ENCODE results near the gene MACROH2A1. TPM values are rescaled to one million over a fixed set of nuclear protein-coding genes. Genes with fewer than 3 reads are reported as not detected.

The MACROH2A1 gene
- total RNA-seq, 1 donor from 2014 or later: 123 TPM

GRCh38 chr5:135337064-135337463, 62.0 kb downstream of the MACROH2A1 start:
- Mint-ChIP-seq H3K4me3 (ENCODE audit: unreplicated experiment) (no peak overlapping the region), H3K36me3 (ENCODE audit: unreplicated experiment) (peaks cover 43% of the 10 kb centered on the region), H3K27ac (ENCODE audit: unreplicated experiment) (no peak overlapping the region), H3K9me3 (ENCODE audit: unreplicated experiment) (no peaks in the 10 kb centered on the region), H3K4me1 (ENCODE audit: unreplicated experiment) (peaks cover 3% of the 10 kb centered on the region), H3K27me3 (ENCODE audit: unreplicated experiment) (no peaks in the 10 kb centered on the region)
- no peak for DNase-seq (ENCODE audit: extremely low spot score, unreplicated experiment)
- TF ChIP-seq CTCF (IDR thresholded peaks at IDR 0.05): no peak

DNA sequence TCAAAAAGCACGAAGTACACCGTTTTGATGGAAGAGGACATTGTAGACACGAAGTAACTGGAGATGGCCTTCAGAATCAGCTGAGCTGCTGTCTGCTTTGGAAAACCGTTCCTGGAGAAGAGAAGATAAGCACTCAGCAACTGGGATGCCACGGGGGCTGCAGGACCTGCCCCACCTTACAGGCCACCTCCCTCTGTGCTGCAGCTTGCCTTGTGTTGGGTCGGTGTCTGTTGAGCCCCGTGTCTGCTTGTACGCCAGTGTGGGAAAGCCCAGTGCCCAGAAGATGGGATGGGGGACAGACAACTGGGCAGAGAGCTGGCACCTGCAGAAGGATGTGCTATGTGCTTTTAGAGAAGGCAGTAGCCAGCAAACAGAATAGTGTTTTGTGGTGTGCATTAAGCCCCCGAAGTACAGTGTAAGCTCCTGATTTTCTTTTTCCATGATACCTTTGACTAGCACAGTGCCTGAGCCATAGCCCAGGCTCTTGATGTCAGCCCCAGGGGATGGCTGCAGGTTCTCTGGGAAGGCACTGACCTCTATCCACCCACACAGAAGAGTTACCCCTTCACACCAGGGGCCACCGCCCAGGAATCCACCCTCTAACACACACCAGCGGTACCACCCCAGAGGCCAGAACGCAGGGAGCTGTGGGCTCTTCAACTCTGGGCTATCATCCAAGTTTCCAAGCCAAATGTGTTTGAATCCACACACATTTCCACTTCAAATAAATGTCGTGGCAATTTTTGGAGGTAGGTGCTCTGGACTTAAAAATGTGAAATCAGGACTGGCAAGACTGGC, 63.8 kb downstream of the MACROH2A1 start:
- Mint-ChIP-seq H3K27ac (ENCODE audit: unreplicated experiment) (peak overlapping the region; percentile 18), H3K27me3 (ENCODE audit: unreplicated experiment) (no peaks in the 10 kb centered on the region), H3K4me1 (ENCODE audit: unreplicated experiment) (peaks cover 3% of the 10 kb centered on the region), H3K9me3 (ENCODE audit: unreplicated experiment) (no peaks in the 10 kb centered on the region), H3K36me3 (ENCODE audit: unreplicated experiment) (peaks cover 38% of the 10 kb centered on the region), H3K4me3 (ENCODE audit: unreplicated experiment) (no peak overlapping the region)
- no peak for TF ChIP-seq CTCF (IDR thresholded peaks at IDR 0.05)
- no peak for DNase-seq (ENCODE audit: extremely low spot score, unreplicated experiment)

- H3K4me1 Mint-ChIP-seq (ENCODE audit: unreplicated experiment): peaks cover 3% of the 10 kb centered on the region
- no peak for TF ChIP-seq CTCF (IDR thresholded peaks at IDR 0.05)
- peaks cover 31% of the 10 kb centered on the region for H3K36me3 Mint-ChIP-seq (ENCODE audit: unreplicated experiment)
- DNase-seq (ENCODE audit: extremely low spot score, unreplicated experiment): no peak
- no peaks in the 10 kb centered on the region for H3K9me3 Mint-ChIP-seq (ENCODE audit: unreplicated experiment)
- no peak overlapping the region for H3K4me3 Mint-ChIP-seq (ENCODE audit: unreplicated experiment)
- H3K27me3 Mint-ChIP-seq (ENCODE audit: unreplicated experiment): no peaks in the 10 kb centered on the region
- H3K27ac Mint-ChIP-seq (ENCODE audit: unreplicated experiment): no peak overlapping the region
These were observed 65.1 kb downstream of the MACROH2A1 start for GRCh38 chr5:135333732-135334515.

GRCh38 chr5:135332519-135333150, 66.4 kb downstream of the MACROH2A1 start:
- DNase-seq (ENCODE audit: extremely low spot score, unreplicated experiment): no peak
- Mint-ChIP-seq H3K9me3 (ENCODE audit: unreplicated experiment) (no peaks in the 10 kb centered on the region), H3K4me1 (ENCODE audit: unreplicated experiment) (peaks cover 3% of the 10 kb centered on the region), H3K27ac (ENCODE audit: unreplicated experiment) (no peak overlapping the region), H3K4me3 (ENCODE audit: unreplicated experiment) (no peak overlapping the region), H3K36me3 (ENCODE audit: unreplicated experiment) (peaks cover 26% of the 10 kb centered on the region), H3K27me3 (ENCODE audit: unreplicated experiment) (no peaks in the 10 kb centered on the region)
- peak; percentile 72 for TF ChIP-seq CTCF (IDR thresholded peaks at IDR 0.05)

- DNase-seq (ENCODE audit: extremely low spot score, unreplicated experiment): no peak
- H3K4me1 Mint-ChIP-seq (ENCODE audit: unreplicated experiment): peaks cover 3% of the 10 kb centered on the region
- no peaks in the 10 kb centered on the region for H3K27me3 Mint-ChIP-seq (ENCODE audit: unreplicated experiment)
- no peaks in the 10 kb centered on the region for H3K9me3 Mint-ChIP-seq (ENCODE audit: unreplicated experiment)
- peaks cover 26% of the 10 kb centered on the region for H3K36me3 Mint-ChIP-seq (ENCODE audit: unreplicated experiment)
- H3K4me3 Mint-ChIP-seq (ENCODE audit: unreplicated experiment): no peak overlapping the region
- no peak overlapping the region for H3K27ac Mint-ChIP-seq (ENCODE audit: unreplicated experiment)
- no peak for TF ChIP-seq CTCF (IDR thresholded peaks at IDR 0.05)
These were observed 67.4 kb downstream of the MACROH2A1 start for GRCh38 chr5:135331612-135332011.
